GM12872 (cell line): Measurements from ENCODE around the gene POU2AF2.

Experiments
- TF ChIP-seq, protein P1 (sequence below): IDR thresholded peaks from 3 replicates; pipeline ENCODE4 v1.5.1; 2011; ENCODE audit warnings: low read depth, mild to moderate bottlenecking, low read length, moderate library complexity; ENCODE audit not compliant: insufficient read depth

Gene POU2AF2

DNA sequence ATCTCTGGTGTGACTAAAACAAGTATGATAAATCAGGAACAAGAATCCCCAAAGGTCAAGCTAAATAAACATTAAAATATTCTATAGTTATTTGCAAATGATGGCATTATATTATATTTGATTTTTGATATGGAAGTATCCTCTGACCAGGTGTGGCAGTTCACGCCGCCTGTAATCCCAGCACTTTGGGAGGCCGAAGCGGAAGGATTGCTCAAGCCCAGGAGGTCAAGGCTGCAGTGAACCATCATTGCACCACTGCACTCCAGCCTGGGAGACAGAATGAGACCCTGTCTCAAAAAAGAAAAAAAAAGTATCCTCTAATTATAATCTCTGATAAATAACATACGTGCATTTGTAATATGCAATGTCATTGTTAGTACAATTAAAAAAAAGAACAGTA, 46.2 kb downstream of the POU2AF2 start:
- TF ChIP-seq, protein P1, sequence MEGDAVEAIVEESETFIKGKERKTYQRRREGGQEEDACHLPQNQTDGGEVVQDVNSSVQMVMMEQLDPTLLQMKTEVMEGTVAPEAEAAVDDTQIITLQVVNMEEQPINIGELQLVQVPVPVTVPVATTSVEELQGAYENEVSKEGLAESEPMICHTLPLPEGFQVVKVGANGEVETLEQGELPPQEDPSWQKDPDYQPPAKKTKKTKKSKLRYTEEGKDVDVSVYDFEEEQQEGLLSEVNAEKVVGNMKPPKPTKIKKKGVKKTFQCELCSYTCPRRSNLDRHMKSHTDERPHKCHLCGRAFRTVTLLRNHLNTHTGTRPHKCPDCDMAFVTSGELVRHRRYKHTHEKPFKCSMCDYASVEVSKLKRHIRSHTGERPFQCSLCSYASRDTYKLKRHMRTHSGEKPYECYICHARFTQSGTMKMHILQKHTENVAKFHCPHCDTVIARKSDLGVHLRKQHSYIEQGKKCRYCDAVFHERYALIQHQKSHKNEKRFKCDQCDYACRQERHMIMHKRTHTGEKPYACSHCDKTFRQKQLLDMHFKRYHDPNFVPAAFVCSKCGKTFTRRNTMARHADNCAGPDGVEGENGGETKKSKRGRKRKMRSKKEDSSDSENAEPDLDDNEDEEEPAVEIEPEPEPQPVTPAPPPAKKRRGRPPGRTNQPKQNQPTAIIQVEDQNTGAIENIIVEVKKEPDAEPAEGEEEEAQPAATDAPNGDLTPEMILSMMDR: no peak

DNA sequence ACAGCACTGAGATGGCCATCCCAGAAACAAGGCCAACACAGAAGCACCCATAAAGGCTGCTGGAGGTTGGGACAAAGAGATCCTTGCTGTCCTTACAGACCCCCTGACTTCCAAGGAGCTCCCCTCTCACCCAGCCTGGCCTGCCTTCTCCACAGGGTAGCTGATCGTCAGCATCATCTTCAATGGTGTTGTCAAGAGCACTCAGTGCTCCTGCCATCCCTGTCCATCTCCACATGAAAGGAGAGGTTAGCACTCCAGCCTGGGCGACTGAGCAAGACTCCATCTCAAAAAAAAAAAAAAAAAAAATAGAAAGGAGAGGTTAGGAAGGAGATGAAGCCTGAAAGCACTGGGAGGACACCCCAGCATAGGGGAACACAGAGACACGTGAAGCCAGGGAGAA, 50.7 kb downstream of the POU2AF2 start:
- TF ChIP-seq, protein P1: no peak

DNA sequence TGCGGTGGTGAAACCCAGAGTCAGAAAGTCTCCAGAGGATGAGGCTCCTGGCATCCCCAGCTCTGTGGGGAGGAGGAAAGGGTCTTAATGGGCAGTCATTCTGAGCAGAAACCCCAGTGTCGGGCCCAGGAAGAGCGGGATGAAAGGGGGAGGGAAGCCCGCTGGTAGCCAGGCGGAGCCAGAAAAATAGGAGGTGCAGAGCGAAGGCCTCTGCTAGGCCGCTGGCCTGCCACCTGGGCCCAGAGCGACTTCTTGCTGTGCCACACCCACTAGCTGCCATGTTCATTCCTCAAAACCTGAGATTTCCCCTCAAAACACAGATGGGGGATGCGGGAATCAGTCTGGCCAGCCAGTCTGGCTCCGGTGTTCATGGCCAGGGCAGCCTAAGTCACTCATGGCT, 52.2 kb downstream of the POU2AF2 start:
- TF ChIP-seq, protein P1: no peak

DNA sequence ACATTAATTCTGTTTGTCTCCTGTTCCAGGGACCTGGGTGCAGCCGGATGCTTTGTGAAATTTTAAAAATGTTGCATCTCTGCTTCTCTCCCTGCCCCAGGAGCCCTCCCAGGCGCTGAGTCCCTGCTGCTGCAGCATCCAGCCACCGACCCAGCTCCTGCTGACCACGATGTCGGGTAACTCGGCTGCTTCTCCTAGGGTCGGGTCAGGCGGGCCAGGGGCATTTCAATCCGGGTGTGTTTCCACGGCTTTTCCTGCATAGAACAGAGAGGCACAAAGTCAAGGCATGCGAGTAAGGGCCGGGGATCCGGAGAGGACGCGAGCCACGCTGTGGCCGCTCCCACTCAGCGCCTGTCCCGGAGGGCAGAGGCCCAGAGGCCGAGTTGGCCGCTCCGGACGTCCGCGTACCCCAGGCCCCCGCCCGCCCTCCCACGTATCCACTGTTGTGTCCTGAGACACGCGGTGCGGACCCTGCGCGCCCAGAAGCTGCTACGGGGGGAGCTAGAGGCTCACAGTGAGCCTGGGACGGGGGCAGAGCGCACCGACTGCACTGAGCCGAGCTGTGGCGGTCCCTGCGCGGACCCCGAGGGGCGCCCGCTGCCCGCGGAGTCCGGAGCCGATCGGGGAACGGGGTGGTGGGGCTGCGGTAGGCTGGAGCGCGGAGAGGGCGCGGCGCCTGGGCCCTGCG, 53.0 kb downstream of the POU2AF2 start, which contains the start of gene POU2AF3:
POU2AF3 (plus strand) TSS at position 134 of the 688 bp plus-strand sequence; CDS start at position 170, 36 bp downstream.
- TF ChIP-seq, protein P1: no peak

DNA sequence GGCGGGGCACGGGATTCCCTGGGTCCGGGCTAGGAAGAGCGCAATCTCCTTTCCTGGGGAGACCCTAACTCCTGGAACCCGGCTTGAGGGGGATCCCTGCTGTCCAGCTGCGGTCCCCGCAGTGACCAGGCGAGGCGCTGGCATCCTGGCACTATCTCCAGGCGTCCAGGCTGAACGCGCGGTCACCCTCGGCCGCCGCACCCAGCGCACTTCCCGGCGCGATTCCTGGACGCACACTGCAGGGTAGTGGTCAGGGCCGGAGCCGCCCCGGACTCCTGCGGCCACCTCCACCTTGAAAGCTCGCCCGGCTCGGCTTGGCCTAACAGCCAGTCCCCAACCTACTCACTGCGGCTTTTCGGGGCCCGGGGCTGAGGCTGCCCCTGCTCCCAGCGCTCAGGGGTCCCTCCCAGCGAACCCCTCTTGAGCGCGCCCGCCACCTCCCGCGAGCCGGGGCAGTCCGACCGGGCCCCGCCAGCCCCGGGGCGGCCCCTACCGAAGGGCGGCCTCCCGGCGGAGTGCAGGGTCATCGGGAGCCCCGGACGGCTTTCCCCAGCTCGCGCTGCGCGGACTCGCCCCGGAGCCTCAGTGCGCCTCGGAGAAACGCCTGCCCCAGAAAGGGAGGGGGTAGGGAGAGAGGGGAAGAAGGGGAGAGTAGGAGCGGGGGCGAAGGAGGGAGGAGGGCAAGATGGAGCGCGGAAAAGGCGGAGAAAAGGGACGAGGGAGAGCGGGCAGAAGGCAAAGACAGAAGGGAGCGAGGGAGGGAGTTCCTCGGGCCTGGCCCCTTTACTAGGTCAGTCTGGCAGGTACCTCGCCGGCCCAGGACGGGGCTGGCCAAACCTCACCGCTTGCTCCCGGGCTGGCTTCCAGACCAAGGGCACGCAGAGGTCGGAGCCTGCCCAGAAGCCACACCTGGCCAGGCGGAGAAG, 53.8 kb downstream of the POU2AF2 start:
- TF ChIP-seq, protein P1: peak; percentile 64

DNA sequence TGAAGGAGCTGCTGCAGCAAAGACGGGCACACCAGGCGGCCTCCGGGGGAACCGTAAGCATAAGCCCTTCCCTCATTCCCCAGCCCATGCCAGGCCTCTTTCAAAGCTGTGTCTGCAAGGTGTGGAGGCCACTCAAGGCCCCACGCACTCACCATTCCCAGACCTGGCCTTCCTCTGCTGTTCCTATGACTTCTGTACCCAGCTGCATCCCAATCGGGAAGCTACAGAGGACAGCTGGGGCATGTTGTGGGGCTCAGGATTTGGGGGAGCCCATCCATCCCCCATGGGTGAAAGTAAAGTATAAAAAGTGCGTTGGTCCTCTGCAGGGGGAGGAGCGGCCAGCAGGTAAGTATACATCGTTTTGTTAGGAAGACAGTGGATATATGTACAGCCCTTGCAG, 55.0 kb downstream of the POU2AF2 start:
- TF ChIP-seq, protein P1: no peak
